HCT116 (cell line): ENCODE measurements around the gene LPIN1.
"Not testable (repeated sequence)": the region's sequence is repeated elsewhere in the genome, so short reads cannot be mapped to it uniquely, and the experiment has no call there.

Experiments
- CTCF ChIP-seq, 3 experiments: fragments of 200-600 bp in 1 of 3; sonication (generic) in 1 of 3; IDR thresholded peaks in 2 of 3; conservative IDR thresholded peaks in 1 of 3; 2 replicates each; pipeline ENCODE4 v1.5.1; 2012 to 2017; ENCODE audit warnings: low read depth in 2 of 3, low read length in 2 of 3, antibody characterized with exemption in 1 of 3, borderline replicate concordance in 1 of 3, control low read depth in 1 of 3, mild to moderate bottlenecking in 1 of 3, mixed read lengths in 1 of 3, mixed run types in 1 of 3, moderate library complexity in 1 of 3; ENCODE audit not compliant: insufficient read depth in 1 of 3
- EZH2 ChIP-seq: fragments of 200-600 bp; sonication (generic); IDR thresholded peaks from 2 replicates; pipeline ENCODE4 v1.6.1; 2017; ENCODE audit warnings: antibody characterized with exemption, mixed run types
- MAX ChIP-seq: IDR thresholded peaks from 2 replicates; pipeline ENCODE4 v1.6.1; 2012
- POLR2A ChIP-seq: IDR thresholded peaks from 2 replicates; pipeline ENCODE4 v1.7.0; 2011; ENCODE audit warnings: borderline replicate concordance; ENCODE audit not compliant: insufficient read depth, insufficient read length; ENCODE audit errors: extremely low read depth
- POLR2AphosphoS5 ChIP-seq: IDR thresholded peaks from 2 replicates; pipeline ENCODE4 v1.6.1; 2011; ENCODE audit warnings: mild to moderate bottlenecking, low read depth, low read length, moderate library complexity
- SRF ChIP-seq: IDR thresholded peaks from 2 replicates; pipeline ENCODE4 v1.6.1; 2012; ENCODE audit warnings: low read depth
- ZNF274 ChIP-seq: fragments of 200-500 bp; sonication (Bioruptor generic); IDR thresholded peaks from 2 replicates; pipeline ENCODE4 v1.6.1; 2014; ENCODE audit warnings: mild to moderate bottlenecking, low read depth, low read length, inconsistent platforms

GRCh38 chr2:11844798-11845197 is 98.4 kb downstream of the LPIN1 start:
- TF ChIP-seq CTCF (IDR thresholded peaks at IDR 0.05 in 2 of 3, conservative IDR thresholded peaks at IDR 0.05 in 1 of 3; ENCODE audit: borderline replicate concordance in 1 of 3, insufficient read depth in 1 of 3, low read depth in 2 of 3, low read length in 2 of 3); POLR2AphosphoS5; MAX; EZH2; ZNF274; POLR2A; SRF: not testable (repeated sequence)
